ENCODE data around the gene TSPAN4.

The TSPAN4 gene

DNA sequence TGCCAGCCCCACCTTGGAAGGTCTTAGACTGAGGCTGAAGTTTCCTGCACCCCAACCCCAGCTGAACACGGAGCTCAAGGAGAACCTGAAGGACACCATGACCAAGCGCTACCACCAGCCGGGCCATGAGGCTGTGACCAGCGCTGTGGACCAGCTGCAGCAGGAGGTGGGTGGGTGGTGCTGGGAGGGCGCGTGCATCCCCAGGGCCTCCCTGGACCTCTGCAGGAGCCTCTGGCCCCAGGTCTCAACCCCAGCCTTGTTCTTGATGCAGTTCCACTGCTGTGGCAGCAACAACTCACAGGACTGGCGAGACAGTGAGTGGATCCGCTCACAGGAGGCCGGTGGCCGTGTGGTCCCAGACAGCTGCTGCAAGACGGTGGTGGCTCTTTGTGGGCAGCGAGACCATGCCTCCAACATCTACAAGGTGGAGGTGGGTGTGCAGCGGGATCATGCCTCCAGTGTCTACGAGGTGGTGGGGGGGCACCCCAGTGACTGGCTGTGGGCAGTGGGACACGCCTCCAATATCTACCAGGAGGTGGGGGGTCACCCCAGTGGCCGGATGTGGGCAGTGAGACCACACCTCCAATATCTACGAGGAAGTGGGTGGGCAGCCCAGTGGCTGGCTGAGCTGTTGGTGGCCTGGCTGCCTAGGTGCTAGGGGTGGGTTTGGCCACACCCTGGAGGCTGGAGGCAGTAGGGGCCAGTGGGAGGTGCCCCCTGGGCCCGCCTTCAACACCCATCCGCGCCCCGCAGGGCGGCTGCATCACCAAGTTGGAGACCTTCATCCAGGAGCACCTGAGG lies 5.3 kb upstream of the TSPAN4 start:
- DNase-seq: no peak

DNA sequence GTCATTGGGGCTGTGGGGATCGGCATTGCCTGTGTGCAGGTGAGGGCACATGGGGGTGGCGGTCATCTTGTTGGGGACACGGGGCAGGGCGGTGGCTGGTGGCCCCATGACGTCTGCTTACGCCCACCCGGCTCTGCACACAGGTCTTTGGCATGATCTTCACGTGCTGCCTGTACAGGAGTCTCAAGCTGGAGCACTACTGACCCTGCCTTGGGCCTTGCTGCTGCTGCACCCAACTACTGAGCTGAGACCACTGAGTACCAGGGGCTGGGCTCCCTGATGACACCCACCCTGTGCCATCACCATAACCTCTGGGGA lies 4.7 kb upstream of the TSPAN4 start:
- no peak for DNase-seq

DNA sequence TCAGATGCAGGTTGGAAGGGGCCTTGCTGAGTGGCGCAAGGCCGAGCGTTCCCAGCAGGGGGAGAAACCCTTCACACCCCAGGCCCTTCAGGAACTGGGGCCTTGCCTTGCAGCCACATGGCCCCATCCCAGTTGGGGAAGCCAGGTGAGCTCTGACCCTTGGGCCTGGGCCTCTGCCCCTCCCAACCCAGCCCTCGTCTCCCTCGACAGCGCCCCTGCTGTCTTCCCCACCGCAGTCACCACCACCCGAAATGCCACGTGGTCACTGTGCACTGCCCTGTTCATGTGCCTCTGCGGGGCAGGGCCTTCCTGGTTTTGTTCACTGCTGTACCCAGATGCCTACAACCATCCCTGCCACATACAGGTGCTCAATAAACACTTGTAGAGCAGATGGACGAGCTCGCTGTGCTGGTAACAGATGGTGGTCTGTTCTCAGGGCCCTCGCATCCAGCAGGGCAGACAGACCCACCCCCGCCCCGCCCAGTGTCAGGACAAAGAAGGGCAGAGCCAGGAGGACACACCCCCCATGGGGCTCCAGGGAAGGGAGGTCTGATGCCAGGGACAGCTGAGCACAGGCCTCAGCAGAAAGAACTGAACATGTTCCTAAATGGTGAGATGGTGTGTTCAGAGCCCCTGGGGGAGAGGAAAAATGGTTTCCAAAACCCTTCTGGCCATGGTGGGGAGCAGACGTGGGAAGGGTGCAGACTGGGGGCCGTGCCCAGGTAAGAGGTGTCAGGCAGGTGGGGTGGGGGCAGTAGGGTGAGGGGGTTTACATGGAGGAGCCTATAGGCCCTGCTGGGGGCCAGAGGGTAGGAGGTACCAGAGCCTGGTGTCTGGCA lies 4.0 kb upstream of the TSPAN4 start:
- no peak for DNase-seq

DNA sequence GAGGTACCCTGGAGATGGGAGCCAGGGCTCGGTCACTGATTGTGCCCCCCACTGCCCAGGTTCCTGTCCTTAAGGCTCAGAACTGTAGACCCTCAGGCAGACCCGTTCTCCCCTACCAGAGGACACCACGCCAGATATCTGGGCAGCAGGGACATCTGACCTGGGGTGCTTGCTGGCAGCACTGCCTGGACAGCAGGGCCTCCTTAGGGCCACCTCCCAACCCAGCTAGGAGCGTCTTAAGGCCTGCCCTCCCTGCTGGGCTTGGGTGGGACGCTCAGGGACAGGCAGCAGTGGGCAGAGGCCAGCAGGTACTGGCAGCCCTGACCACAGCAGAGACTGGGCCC lies 3.4 kb upstream of the TSPAN4 start:
- DNase-seq: no peak

DNA sequence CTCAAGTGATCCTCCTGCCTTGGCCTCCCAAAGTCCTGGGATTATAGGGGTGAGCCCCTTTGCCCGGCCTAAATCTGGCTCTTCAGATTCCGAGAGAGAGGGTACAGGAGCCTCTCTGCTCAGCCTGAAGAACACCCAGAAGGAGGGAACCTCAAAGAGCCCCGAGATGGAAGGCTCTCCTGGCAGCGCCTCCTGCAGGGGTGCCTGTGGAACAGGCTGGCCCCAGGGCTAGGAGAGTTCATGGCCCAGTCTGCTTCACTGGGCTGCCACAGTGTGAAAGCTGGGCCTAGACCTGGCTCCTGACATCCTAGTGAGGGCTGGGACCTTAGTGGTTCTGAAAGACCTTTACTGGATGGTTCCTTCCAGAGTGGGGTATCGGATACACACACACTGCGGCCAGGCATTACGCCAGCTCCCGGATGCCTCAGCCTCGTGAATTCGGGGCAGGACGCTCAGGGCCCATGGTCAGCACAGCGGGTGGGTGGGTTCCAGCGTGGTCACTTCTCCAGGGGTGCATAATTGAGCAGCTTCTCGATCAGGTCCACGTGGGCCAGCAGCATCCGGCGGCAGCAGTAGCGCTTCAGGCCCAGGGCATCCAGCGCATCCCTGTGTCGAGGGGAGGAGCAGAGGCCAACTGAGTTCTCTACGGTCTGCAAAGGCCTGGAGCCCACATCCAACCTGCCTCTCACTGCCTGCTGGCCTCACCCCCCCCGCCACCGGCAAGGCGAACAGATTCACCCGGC lies 2.6 kb upstream of the TSPAN4 start:
- DNase-seq: no peak

DNA sequence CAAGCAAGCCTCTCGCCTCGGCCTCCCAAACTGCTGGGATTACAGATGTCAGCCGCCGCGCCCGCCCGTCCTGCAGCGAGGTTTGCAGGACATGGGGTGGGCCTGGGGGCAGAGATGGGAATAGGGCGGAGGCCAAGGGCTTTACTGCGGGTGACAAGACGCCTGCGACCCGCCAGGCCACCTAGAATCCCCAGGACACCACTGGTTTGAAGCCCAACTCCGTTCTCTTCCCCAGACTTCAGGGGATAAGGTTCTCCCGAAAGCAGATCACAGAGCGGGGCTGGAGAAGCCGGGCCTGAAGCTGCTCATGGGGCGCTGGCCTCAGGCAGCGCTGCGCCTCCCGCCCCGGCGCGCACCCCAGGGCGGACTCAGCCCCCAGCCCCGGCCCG lies 677 bp upstream of the TSPAN4 start:
- no peak for DNase-seq

DNA sequence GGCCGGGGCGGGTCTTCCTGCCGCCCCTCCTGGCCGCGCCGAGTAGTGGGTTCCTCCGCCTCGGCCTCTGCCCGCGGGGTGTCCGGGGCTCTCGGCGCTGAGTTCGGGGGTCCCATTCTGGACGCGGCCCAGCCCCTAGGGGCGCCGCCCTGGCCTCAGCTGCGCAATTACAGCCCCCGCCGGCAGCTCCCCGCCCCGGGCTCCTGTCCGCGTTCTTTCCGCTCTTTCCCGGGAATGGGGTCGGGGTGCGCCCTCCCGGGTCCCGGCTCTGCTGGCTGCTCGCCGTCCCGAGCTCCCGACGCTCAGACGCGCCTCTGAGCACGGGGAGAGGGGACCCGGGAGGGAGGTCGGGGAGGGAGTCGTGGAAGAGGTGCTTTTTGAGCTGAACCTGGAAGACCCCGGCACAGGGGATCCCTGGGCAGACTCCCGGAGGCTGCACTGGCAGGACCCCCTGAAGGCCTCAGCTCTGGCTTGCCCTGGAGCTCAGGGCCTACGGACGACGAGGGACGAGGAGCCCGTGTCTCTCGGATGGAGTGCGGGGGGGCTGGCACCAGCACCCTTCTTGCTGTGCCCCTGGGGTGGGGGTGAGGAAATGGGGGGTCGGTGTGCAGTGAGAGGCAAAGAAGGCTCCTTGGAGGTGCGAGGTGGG lies 558 bp downstream of the TSPAN4 start:
- no peak for DNase-seq

DNA sequence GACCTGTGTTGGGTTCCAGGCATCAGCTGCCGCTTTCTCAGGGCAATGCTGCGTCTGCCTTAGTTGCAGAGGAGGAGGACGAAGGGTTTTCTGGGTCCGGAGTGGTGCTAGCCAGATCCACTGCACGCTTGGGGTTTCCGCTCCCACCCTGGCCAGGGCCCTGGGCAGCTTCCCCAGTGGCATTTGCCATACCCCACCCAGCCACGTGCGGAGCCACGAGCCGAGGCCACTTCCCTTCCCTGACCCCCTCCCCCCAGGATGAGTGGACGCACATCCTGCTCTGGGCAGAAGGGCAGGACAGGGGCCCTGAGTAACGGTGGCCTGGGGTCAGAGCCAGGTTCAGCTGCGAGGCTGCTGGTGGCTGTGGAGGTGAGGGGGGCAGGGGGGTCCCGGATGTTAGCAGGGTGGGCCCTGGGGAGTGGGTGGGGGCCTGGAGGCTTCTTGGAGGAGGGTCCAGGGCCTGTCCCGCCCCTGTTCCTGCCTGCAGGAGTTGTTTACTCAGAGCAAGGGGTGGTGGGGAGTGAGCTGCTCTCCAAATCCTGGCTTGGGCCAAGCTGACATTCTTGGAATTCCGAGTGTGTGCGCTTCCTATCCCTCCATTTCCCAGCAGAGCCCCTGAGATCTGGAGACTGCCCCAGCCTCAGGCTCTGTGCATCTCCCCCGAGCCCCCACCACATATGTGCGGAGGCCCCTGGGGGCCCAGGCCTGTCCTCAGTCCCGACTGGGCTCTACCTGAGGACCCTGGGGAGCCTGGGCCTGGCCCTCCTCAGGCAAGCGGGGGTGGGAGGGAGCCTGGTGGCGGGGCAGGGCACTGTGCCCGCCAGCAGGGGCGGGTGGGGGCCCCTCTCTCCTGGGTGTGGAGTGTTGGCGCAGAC lies 1.4 kb downstream of the TSPAN4 start:
- DNase-seq: no peak

DNA sequence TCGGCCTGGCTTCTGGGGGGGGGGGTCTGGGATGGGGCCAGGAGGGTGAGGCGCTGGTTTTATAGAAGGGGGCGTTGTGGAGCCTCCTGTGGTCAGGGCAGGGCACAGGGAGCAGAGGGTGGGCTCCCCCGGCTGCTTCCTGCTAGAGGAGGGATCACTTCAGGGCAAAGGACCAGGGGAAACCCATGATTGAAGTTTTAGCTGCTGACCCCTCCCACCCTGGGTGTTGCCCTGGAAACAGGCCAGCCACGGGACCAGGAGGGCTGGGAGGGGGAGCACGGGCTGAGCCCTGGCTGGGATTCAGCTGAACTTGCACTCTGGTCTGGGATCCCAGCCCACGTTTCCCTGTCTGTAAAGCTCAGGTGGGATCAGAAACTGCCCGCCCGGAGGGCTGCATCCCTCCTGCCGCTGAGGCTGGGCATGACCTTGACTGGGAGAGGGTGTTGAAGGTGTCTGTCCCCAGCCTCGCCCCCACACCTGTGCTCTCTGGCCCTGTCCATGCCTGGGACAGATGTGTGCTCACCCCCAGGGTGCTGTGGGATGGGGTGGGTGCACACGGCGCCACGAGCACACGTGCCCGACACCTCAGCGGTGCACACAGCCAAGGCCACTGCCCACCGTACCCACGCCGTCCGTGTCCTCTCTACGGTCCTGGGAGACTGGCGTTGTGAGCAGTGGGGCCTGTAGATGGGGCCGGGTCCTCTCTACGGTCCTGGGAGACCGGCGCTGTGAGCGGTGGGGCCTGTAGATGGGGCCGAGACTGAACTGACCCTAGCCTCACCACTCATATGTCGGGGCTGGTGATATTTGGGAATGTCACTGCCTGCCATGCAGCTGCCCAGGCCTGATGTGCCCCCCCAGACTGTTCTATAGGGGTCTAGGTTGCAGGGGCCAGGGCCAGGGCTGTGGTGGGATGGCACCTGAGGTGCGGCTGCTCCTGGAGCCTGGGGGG lies 2.3 kb downstream of the TSPAN4 start:
- no peak for DNase-seq

DNA sequence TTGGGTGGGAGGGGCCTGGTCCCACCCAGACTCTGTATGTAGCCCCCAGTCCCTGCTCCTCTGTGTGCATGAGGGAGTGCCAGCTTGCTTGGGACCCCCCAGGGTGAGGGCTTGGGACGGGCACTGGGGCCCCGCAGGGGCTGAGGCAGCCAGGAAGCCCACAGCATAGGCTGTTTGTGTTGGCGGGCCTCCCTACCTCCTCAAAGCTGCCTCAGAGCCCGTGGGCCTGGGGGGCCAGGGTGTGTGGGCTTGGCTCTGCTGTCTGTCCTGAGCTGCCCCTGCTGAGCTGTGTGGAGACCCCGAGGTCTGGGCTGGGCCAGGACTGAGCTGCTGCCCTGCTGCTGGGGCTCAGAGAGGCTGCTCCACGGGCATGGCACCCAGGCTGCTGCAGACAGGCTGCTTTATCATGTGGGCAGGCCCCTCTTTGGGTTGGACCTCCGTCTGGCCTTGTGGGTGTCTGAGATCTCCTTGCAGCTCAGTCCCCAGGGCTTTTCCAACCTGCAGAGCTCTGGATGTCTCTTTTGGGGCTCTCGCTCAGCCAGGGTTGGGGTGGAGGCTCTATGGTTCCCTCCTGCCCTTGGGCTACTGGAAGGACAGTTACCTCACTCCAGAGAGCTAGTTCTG lies 3.3 kb downstream of the TSPAN4 start:
- no peak for DNase-seq

DNA sequence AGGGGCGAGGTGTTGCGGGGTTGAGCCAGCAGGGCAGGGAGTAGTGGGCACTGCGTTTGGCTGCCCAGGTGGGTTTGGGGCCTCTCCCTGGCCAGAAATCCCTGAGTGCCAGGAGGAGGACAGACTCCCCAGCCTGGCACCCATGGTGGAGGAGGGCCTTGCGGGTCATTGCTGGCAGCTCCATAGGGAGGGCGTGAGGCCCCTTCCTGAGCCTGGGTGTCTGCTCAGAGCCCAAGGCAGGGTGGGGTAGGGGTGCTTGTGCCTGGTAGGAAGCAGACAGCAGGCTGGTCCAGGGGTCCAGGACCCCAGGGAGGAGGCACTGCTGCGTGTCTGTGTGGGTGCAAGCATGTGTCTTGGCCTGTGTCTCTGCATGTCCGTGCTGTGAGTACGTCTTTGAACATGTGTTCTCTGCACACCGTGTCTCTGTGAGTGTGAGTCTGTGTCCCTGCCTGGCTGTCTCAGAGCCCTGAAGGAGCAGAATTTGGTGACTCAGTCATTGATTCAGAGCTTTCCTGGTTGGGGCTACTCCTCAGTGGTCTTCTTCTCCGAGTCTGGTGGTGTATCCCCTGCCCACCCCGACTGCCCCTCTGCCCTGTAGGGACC lies 3.9 kb downstream of the TSPAN4 start:
- DNase-seq: no peak

DNA sequence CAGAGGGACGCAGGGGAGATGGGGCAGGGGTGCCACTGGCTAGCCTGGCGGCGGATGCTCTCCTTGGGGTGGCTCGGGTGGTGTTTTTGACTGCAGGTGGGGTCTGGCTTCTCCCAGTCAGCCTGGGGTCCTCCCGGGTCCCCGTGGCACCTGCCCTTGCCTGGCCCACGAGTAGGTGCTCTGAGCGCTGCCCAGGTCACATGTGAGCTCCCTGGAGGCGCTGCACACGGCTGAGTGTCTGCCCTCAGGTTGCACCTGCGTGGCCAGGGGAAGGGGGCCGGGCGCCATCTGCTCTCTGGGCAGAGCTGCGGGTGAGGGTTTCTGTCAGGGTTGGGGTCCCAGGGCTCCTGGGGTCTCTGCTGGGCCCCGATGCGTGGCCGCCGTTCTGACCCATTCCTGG lies 5.2 kb downstream of the TSPAN4 start:
- no peak for DNase-seq

DNA sequence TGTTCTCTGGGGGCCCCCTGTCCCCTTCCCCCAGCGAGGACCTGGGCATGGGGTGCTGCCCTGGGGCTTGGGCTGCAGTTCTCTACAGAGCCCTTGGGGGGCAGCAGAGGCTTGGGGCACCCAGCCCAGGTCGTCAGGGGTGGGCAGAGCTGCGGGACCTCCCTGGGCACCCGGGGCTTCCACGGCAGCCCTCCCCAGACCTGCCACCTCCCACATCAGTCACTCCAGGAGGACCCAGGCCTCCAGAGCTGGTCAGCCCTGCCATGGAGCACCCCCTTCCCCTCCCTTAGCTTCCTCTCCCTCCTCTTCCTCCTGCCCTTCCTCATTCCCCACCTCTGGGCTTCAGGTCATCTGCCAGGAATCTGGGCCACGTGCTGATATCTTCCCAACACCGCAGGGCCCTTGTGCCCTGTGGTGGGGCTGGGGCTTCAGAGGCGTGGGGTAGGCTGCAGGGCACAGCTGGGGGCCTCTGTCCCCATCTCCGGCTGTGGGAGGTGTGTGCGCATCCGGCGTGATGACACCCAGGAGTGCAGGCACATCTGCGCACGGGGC lies 5.8 kb downstream of the TSPAN4 start:
- DNase-seq: peak; percentile 70 to 75

DNA sequence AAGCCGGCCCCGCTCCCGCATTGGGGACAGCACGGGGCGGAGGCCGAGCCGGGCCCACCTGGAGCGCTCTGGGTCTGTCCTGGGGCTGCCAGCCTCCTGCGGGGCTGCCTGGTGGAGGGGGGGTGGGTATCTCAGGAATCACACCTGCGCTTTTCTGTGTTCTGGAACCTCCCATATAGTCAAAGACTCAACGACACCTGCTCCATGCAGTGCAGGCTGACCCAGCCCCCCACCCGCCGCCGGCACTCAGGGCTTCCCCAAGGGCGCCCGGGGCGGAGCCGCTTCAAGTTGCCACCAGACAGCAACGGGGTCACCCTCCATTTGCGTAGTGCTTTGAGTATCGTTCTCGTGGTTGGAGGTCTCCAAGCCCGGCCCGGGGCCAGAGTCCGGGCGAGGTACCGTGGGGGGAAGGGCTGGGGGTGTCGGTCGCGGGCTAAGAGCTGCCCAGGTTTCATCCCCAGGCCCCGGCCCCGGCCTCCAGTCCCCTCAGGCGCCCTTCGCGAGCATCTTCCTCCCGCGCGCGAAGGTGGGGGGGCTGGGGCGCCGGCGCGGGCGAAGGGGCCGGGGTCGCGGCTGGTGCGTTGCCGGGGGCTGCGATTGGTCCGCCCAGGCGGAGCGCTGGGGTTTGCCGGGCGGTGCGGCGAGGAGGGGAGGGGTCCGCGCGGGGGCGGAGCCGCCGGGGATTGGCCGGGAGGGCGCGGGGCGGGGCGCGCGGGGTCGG lies 6.6 kb downstream of the TSPAN4 start:
- peak in 1 of 2 experiments; percentile 55 for DNase-seq

DNA sequence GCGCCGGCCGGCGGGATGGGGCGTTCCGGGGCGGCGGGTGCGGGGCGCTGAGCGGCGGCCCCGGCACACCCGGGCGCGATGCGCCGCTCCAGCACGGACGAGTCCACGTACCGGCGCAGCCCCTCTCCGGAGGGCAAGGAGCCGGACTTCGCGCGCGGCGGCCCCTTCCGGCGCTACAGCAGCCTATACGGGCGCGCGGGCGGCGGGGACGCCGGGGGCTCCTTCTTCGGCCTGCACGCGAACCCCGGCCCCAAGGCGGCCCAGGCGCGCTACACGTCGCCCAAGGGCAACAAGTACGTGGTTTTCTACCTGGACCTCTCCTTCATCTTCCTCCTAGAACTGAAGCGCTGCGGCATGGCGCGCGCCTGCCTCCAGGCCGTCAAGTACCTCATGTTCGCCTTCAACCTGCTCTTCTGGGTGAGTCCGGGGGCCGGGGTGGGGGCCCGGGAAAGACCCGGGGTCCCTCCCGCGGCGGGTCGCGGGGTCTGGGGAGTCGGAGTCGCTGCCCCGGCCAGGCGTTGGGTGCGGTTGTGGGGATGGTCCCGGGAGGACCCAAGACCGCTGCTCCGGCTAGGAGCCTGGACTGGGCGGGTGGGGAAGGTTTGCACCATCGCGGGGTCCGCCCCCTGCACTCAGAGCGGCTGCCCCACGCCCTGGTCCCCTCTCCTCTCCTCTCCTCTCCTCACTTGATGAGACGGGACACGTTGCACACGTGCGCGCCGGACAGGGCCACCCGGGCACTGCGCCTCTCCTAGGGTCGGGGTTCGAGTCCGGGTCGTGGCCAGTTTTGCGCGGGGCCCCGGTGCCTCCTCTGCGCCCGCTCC lies 7.5 kb downstream of the TSPAN4 start:
- no peak for DNase-seq

DNA sequence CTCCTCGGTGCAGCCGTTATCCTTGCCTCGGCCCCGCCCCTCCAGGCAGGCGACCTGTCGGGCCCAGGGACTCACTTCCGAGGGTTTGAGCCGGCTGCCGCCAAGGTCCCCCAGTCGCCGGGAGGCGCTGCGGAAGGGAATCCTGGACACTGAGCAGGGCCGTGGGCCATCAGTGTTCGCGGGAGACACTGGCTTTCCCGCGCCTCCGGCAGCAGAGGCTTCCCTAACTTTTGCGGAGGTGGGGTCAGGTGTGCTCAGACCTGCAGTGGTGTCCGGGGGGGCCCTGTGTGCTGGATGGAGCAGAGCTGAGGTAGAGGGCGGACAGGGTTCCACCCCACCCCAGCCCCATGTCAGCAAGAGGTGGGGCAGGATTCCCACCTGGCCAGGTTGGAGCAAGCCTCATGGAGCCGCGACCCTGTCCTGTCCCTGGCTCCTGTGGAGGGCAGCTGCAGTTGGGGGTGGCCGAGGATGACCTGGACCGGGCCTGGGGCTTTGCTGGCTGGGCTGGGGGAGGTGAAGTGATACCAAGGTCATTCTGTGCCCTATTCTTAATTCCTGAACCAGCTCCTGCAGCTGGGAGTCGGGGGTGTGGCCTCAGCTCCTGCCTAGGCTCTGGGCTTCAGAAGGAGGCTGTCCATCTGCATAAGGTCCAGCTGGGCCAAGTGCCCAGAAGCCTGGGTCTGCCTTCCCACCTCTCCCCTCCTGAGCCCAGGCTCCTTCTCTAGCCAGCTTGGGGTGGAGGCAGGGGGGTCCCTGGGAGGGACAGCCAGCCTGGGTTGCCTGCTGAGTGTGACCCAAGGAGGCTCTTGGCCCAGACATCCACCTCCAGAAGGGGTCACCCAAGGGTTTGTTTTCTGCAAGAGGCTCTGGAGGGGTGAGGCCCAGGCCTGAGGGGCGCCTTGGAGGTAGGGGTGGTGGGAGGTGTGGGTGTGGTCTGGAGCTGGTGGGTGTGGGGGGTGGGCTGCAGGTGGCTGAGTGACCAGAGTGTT lies 8.4 kb downstream of the TSPAN4 start:
- DNase-seq: no peak

DNA sequence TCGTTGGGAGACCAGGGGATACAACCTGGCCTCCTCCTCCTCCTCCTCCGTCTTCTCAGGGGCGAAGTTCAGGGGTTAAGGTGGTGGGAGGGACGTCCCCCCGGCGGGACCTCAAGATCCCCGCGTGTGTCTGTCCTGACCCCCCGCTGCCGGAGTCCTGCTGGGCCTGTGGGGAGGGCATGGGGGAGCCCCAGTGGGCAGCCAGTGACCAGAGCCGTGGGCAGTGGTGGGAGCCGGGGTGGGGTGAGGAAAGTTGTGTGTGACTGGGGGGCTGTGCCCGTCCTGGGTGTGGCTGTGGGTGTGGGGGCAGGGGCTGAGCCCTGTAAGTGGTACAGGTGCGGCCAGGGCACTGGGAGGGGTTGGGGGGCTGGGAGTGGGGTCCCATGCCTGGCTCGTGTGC lies 10.1 kb downstream of the TSPAN4 start:
- DNase-seq: no peak

All from activated CD4-positive, alpha-beta T cell treated with anti-CD3 and anti-CD28 coated beads, Interleukin-2, amount 50 U/mL, for 48 hours (primary cell).